GM19025 (cell line): ENCODE measurements around the gene COL15A1.
A peak's percentile ranks its signal among the peaks of the same experiment; 100 is the strongest.
"Not testable (repeated sequence)": the region's sequence is repeated elsewhere in the genome, so short reads cannot be mapped to it uniquely, and the experiment has no call there.

Experiments used
- ATAC-seq: cut with Tn5 transposase; IDR thresholded peaks from one replicate; pipeline ENCODE4 v1.9.1; 2021; ENCODE audit warnings: mild to moderate bottlenecking, low read depth, moderate library complexity; ENCODE audit not compliant: unreplicated experiment

The COL15A1 gene

GRCh38 chr9:99099806-99100585 lies 156.3 kb downstream of the COL15A1 start:
- ATAC-seq, result not testable (repeated sequence)

GRCh38 chr9:99101271-99101670 lies 157.6 kb downstream of the COL15A1 start:
- ATAC-seq, result no peak

GRCh38 chr9:99101812-99102211 lies 158.1 kb downstream of the COL15A1 start:
- ATAC-seq, result no peak

- ATAC-seq, result no peak
Observed at GRCh38 chr9:99103054-99103895, 159.6 kb downstream of the COL15A1 start.

- no peak for ATAC-seq
Observed at GRCh38 chr9:99103901-99104458, 160.3 kb downstream of the COL15A1 start.

GRCh38 chr9:99104459-99105151 lies 160.9 kb downstream of the COL15A1 start, which contains the start of gene TGFBR1:
TGFBR1 (plus strand) TSS chr9:99105113; CDS start chr9:99105206, 93 bp downstream.
- ATAC-seq, result peak; percentile 92

- peak; percentile 51 for ATAC-seq
Observed at GRCh38 chr9:99105152-99106043, 161.7 kb downstream of the COL15A1 start.

- ATAC-seq, result no peak
Observed at GRCh38 chr9:99106044-99106375, 162.3 kb downstream of the COL15A1 start.

- ATAC-seq, result no peak
Observed at GRCh38 chr9:99107421-99107820, 163.7 kb downstream of the COL15A1 start.

GRCh38 chr9:99108131-99108530 lies 164.4 kb downstream of the COL15A1 start:
- ATAC-seq, result no peak

- ATAC-seq, result no peak
Observed at GRCh38 chr9:99109522-99109921, 165.8 kb downstream of the COL15A1 start.

GRCh38 chr9:99112750-99113413 lies 169.2 kb downstream of the COL15A1 start:
- ATAC-seq, result no peak

- no peak for ATAC-seq
Observed at GRCh38 chr9:99113414-99114048, 169.8 kb downstream of the COL15A1 start.

- ATAC-seq, result no peak
Observed at GRCh38 chr9:99114049-99114440, 170.3 kb downstream of the COL15A1 start.

- no peak for ATAC-seq
Observed at GRCh38 chr9:99114846-99115500, 171.3 kb downstream of the COL15A1 start.

- ATAC-seq, result no peak
Observed at GRCh38 chr9:99116003-99116411, 172.3 kb downstream of the COL15A1 start.

- ATAC-seq, result peak; percentile 99
Observed at GRCh38 chr9:99118782-99119466, 175.2 kb downstream of the COL15A1 start.
